ENCODE results near the gene MYBPC2.
"Not testable (repeated sequence)": the region's sequence is repeated elsewhere in the genome, so short reads cannot be mapped to it uniquely, and the experiment has no call there.

MYBPC2 gene

DNA sequence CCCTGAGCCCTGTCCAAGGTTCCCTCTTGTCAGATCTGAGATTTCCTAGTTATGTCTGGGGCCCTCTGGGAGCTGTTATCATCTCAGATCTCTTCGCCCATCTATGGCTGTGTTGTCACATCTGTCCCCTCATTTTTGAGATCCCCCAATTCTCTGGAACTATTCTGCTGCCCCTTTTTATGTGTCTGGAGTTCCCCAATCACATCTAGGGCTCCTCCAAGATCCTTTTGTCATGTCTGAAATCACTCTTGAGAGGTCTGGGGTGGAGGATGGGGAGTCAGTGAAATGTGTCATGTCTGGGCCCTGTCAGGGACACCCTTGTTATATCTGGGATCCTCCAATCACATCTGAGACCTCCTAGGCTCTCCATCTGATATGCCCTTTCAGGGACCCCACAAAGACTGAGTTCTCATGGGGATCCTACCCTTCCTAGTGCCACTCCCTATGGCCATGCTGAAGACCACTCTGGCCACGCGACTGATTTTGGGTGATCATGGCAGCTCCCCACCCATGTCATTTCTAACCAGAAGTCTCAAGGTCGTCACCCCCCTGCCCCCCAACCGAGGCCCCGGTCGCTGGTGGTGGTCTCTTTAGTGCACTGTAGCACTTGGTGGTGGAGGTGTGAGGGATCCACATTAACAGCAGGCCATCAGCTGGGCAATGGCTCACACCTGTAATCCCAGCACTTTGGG lies 3.8 kb upstream of the MYBPC2 start:
- DNase-seq = no peak

DNA sequence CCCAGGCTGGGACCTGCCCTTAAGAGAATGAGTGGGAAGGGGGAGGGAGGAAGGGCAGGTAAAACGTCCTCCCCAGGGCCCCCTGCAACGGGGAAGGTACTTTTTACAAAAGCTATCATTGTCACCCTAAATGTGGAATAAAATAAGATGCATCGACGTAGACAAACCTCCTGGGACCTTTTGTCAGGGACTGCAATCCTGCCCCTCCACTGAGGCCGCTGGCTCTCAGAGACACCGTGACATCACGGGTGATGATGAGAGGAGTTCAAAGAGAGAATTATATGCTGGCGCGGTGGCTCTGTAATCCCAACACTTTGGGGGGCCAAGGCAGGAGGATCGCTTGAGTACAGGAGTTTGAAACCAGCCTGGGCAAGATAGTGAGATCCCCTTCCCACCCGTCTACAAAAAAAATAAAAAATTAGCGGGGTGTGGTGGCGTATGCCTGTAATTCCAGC lies 1.8 kb upstream of the MYBPC2 start:
- DNase-seq = no peak

DNA sequence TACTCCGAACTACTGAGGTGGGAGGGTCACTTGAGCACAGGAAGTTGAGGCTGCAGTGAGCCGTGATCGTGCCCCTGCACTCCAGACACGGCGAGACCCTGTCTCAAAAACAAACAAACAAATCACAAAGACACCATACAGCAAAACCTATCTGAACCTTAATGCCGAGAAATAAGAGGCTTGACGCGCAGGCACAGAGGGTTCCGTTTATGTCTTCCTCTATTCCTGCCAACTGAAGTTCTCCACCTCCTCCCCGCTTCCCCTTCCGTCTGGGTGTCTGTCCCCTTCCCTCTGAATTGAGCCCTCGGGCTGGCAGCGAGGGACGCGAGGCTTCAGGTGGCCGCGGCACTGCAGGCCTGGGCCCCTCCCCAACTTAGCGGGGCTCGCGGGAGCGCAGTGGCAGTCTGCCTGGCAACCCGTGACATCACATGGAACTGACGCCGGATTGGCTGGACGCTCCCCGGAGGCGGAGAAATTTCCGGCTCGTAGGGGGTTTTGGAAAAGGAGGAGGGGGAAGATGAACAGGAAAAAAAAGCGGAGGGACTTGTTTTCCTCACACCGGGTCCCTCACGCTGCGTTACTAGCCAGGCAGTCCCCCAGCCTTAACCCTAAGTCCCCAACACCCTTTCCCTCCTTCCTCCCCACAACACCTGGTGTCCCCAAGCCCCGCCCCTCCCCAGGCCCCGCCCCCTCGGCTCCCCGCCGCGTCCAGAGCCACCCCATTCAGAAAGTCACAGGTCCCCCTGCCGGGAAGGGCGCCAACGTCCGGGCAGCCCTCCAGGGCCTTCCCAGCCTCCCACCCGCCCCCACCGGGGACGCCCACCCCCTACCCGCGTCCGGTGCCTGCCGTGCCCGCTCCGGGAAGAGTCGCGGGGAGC lies 1.1 kb upstream of the MYBPC2 start:
- peak; percentile 89 for DNase-seq

DNA sequence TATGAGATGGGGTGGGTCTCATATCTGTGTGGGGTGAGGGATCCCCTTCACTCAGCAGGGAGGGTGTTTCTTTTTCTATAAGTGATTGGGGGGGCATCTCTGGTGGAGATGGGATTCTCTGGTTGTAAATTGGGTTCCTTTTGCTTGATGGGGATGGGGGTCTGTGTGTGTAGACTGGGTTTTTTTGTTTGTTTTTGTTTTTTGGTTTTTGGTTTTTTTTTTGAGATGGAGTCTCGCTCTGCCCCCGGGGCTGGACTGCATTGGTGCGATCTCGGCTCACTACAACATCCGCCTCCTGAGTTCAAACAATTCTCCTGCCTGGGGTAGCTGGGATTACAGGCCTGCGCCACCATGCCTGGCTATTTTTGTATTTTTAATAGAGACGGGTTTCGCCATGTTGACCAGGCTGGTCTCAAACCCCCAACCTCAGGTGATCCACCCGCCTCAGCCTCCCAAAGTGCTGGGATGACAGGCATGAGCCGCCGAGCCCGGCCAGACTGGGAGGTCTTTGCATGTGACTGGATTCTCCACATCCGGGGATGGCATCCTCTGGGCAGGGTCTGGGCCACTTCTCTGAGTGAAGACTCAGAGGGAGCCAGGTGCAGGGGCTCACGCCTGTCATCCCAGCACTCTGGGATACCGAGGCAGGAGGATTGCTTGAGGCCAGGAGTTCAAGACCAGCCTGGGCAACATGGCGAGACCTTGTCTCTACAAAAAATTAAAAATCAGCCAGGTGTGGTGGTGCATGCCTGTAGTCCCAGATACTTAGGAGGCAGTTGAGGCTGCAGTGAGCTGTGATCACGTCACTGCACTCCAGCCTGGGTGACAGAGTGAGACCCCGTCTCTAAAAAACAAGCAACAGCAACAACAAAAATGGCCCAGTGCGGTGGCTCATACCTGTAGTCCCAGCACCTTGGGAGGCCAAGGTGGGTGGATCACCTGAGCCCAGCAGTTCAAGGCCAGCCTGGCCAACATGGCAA lies 799 bp downstream of the MYBPC2 start:
- no peak for DNase-seq

GRCh38 chr19:50434525-50434924 lies 1.8 kb downstream of the MYBPC2 start:
- DNase-seq = no peak

DNA sequence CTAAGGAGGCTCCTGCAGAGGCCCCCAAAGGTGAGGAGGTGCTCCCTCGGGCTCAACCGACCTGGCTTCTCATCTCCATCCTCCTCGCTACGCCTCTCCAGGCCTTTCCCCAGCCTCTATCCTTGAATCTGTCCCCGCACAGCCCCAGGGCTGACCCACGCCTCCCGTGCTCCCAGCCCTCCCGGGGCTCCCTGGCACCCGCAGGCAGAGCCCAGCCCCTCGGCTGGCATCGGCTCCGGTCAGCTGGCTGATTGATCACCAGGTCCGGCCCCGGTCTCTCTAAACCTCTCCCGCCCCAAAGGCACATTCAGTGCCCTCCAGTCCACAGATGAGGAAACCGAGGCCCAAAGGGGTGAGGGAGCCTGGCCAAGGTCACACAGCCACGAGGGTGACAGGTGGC lies 2.5 kb downstream of the MYBPC2 start:
- DNase-seq = no peak

- DNase-seq = no peak
These were observed 2.9 kb downstream of the MYBPC2 start for GRCh38 chr19:50435627-50436026.

DNA sequence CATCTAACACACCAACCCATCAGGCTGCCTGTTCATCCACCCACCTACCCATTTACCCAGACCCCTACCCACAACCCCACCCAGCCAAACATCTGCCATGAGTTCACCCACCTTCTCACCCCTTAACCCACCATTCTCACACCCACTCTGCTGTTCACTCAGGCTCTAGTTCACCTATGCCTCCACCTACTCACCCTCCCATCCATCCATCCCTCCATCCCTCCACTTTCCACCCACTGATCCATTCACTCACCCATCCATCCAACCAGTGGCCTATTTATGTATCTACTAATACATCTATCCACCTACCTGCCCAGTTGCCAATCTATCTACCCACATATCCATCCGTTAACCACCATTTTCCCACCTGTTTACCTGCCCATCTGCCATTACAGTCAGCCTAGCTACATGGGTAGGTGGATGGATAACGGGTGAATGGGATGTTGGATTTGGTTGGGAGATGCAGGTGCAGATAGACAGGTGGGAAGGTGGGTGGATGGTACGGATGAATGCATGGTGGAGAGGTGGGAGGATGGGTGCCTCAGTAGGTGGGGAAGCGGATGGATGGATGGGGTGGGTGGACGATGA lies 5.3 kb downstream of the MYBPC2 start:
- DNase-seq = no peak

DNA sequence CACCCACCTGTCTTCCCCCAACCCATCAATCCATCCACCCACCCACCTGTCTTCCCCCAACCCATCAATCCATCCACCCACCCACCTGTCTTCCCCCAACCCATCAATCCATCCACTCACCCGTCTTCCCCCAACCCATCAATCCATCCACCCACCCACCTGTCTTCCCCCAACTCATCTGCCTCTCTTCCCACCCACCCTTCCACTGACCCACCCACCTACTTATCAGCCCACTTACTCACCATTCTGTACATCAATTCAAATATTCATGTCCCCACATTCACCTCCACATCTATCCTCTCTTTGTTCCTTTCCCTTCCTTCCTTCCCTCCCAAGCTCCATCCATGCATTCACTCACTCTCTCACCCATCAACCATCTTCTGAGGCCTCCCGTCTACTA lies 6.4 kb downstream of the MYBPC2 start:
- DNase-seq = not testable (repeated sequence)

GRCh38 chr19:50444059-50444458 lies 11.4 kb downstream of the MYBPC2 start:
- DNase-seq = no peak

DNA sequence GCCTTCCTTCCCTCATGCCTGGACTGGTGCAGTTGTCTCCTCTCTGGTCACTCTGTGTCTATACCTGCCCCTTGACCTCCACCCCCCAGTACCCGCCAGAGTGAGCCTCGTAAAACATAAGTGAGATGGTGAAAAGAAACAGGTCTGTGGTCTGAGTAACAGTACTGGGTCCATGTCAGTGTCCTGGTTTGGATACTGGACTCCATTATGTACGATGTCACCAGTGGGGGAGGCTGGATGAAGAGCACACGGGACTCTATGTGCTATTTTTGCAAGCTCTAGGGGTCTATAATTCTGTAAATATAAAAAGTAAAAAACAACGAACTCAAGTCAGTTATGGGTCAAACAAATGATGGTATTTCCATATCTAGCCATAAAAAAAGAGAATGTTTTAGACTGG lies 14.4 kb downstream of the MYBPC2 start:
- no peak for DNase-seq

DNA sequence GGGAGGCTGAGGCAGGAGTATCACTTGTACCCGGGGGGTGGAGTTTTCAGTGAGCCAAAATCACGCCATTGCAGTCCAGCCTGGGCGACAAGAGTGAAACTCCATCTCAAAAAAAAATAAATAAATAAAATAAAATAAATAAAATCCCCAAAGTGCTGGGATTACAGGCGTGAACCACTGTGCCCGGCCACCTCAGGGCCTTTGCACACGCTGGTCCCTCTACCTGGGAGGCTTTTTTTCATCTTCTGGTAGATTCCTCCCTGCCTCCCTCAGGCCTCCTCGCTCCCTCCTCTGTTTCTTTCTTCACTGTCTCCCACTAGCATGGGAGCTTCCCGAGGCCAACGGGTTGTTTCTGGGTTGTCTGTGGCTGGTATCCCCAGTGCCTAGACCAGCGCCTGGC lies 15.1 kb downstream of the MYBPC2 start:
- DNase-seq = no peak

GRCh38 chr19:50449236-50449899 lies 16.7 kb downstream of the MYBPC2 start:
- no peak for DNase-seq

- no peak for DNase-seq
These were observed 17.9 kb downstream of the MYBPC2 start for GRCh38 chr19:50450369-50451222.

GRCh38 chr19:50451223-50451534 lies 18.5 kb downstream of the MYBPC2 start:
- no peak for DNase-seq

DNA sequence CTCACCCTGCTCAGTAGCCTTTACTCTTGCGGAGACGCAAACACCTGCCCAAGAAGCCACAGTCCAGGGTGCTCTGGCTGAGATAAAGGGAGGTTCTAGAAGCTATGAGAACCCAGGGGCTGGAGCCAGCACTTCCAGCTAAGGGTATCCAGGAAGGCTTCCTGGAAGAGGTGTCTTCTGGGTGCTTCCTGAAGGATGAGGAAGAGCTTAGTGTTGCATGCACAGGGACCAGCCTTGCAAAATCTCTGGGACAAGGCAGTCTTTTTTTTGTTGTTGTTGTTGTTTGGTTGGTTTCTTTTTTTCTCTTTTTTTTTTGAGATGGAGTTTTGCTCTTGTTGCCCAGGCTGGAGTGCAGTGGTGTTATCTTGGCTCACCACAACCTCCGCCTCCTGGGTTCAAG lies 20.6 kb downstream of the MYBPC2 start:
- DNase-seq = no peak

DNA sequence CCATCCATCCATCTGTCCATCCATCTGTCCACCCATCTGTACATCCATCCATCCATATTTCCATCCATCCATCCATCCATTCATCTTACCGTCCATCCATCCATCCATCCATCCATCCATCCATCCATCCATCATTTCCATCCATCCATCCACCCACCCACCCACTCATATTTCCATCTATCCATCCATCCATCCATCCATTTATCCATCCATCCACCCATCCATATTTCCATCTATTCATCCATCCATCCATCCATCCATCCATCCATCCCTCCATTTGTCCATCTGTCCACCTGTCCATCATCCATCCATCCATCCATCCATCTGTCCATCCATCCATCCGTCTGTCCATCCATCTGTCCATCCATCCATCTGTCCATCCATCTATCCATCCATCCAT lies 23.3 kb downstream of the MYBPC2 start:
- DNase-seq = no peak

DNA sequence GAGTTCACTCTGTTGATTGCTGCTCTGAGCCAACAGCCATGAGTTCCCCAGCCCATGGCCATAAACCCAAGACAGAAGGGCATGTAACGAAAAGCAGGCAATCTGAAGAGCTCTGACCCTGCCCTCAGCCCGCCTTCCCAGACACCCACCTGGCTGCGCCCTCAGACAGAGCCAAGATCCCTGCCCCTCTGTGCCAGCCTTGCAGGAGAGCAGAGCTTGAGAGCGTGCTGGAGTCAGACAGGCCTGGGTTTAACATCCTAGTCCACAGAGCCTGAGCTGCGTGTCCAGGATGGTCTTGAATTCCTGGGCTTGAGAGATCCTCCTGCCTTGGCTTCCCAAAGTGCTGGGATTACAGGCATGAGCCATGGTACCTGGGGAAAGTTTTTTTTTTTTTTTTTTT lies 24.6 kb downstream of the MYBPC2 start:
- DNase-seq = no peak

GRCh38 chr19:50458396-50459066 lies 25.8 kb downstream of the MYBPC2 start:
- no peak for DNase-seq

DNA sequence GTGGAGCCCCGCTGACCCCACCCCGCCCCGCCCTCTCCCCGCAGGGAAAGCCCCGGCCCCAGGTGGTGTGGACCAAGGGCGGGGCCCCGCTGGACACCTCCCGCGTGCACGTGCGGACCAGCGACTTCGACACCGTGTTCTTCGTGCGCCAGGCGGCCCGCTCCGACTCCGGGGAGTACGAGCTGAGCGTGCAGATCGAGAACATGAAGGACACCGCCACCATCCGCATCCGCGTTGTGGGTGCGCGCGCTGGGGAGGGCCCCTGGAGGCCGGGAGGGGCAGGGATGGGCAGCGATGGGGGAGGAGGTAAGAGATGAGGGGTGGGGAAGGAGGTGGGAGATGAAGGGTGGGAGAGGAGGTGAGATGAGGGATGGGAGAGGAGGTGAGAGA lies 26.4 kb downstream of the MYBPC2 start:
- no peak for DNase-seq

DNA sequence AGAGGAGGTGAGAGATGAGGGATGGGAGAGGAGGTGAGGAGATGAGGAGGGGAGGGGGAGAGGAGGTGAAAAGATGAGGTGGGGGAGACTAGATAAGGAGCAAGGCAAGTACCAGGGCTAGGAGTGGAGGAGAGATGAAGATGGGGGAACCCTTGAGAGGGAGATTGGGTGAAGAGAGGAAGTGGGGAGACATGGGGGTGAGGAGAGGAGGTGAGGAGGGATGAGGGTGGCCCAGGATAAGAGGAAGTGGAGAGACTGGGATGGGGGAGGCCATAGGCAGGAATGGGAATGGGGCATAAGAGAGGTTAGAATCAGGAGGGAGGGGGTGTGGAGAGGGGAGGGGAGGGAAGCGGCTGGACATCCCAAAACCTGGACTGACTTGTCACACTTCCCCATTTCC lies 26.9 kb downstream of the MYBPC2 start:
- no peak for DNase-seq
